ENCODE results near the gene SNX24. TPM values are rescaled to one million over a fixed set of nuclear protein-coding genes. Genes with fewer than 3 reads are reported as not detected.
A peak's percentile ranks its signal among the peaks of the same experiment; 100 is the strongest.
"Not testable (repeated sequence)": the region's sequence is repeated elsewhere in the genome, so short reads cannot be mapped to it uniquely, and the experiment has no call there.

SNX24 gene
- total and polyA plus RNA-seq, 4 donors = 15.0 to 39.4 (median 24.4) TPM

GRCh38 chr5:122908108-122908507 is 62.7 kb downstream of the SNX24 start:
- DNase-seq (no peak), ATAC-seq (ENCODE audit: insufficient read depth, low FRiP score) (no peak)
- Histone ChIP-seq H3K27ac (ENCODE audit: low read depth in 1 of 2, low read length in 1 of 2) (no peak overlapping the region), H3K36me3 (ENCODE audit: control insufficient read depth in 4 of 4, insufficient read depth in 4 of 4, low read length in 4 of 4) (no peaks in the 10 kb centered on the region), H3K9ac (ENCODE audit: insufficient read depth in 1 of 2, low read length in 2 of 2) (no peak overlapping the region), H3K4me3 (no peak overlapping the region), H3K9me3 (ENCODE audit: control insufficient read depth in 4 of 4, insufficient read depth in 3 of 4, low read length in 3 of 4) (no peaks in the 10 kb centered on the region), H3K4me1 (ENCODE audit: control insufficient read depth in 5 of 5, insufficient read depth in 5 of 5, low read length in 5 of 5) (peaks cover 0 to 7% (median 0%) of the 10 kb centered on the region in 5 donors), H3K27me3 (ENCODE audit: control insufficient read depth in 3 of 3, insufficient read depth in 3 of 3, low read length in 2 of 3) (no peaks in the 10 kb centered on the region)
- no peak for TF ChIP-seq CTCF (IDR thresholded peaks at IDR 0.05; ENCODE audit: control extremely low read depth, extremely low read depth)
- WGBS, 2 donors = 86 to 90% methylated on average over 6 of the region's 6 CpGs

- no peak overlapping the region for H3K9ac ChIP-seq (ENCODE audit: insufficient read depth in 1 of 2, low read length in 2 of 2)
- DNase-seq (peak in 1 of 3 donors; percentile 14), ATAC-seq (ENCODE audit: insufficient read depth, low FRiP score) (peak; percentile 89)
- peaks cover 0 to 7% (median 0%) of the 10 kb centered on the region in 5 donors for H3K4me1 ChIP-seq (ENCODE audit: control insufficient read depth in 5 of 5, insufficient read depth in 5 of 5, low read length in 5 of 5)
- H3K27me3 ChIP-seq (ENCODE audit: control insufficient read depth in 3 of 3, insufficient read depth in 3 of 3, low read length in 2 of 3) = no peaks in the 10 kb centered on the region
- no peaks in the 10 kb centered on the region for H3K36me3 ChIP-seq (ENCODE audit: control insufficient read depth in 4 of 4, insufficient read depth in 4 of 4, low read length in 4 of 4)
- WGBS, 2 donors = 74 to 89% methylated on average over 6 of the region's 6 CpGs
- no peak for TF ChIP-seq CTCF (IDR thresholded peaks at IDR 0.05; ENCODE audit: control extremely low read depth, extremely low read depth)
- H3K4me3 ChIP-seq = no peak overlapping the region
- H3K9me3 ChIP-seq (ENCODE audit: control insufficient read depth in 4 of 4, insufficient read depth in 3 of 4, low read length in 3 of 4) = no peaks in the 10 kb centered on the region
- no peak overlapping the region for H3K27ac ChIP-seq (ENCODE audit: low read depth in 1 of 2, low read length in 1 of 2)
Measured at GRCh38 chr5:122908662-122909061, 63.2 kb downstream of the SNX24 start.

- Histone ChIP-seq H3K9ac (ENCODE audit: insufficient read depth in 1 of 2, low read length in 2 of 2) (no peak overlapping the region), H3K9me3 (ENCODE audit: control insufficient read depth in 4 of 4, insufficient read depth in 3 of 4, low read length in 3 of 4) (no peaks in the 10 kb centered on the region), H3K27ac (ENCODE audit: low read depth in 1 of 2, low read length in 1 of 2) (no peak overlapping the region), H3K4me1 (ENCODE audit: control insufficient read depth in 5 of 5, insufficient read depth in 5 of 5, low read length in 5 of 5) (peaks cover 0 to 7% (median 0%) of the 10 kb centered on the region in 5 donors), H3K36me3 (ENCODE audit: control insufficient read depth in 4 of 4, insufficient read depth in 4 of 4, low read length in 4 of 4) (no peaks in the 10 kb centered on the region), H3K27me3 (ENCODE audit: control insufficient read depth in 3 of 3, insufficient read depth in 3 of 3, low read length in 2 of 3) (no peaks in the 10 kb centered on the region), H3K4me3 (no peak overlapping the region)
- ATAC-seq (ENCODE audit: insufficient read depth, low FRiP score) (no peak), DNase-seq (no peak)
- 89 to 90% methylated on average over 5 of the region's 5 CpGs for WGBS, 2 donors
- no peak for TF ChIP-seq CTCF (IDR thresholded peaks at IDR 0.05; ENCODE audit: control extremely low read depth, extremely low read depth)
Measured at GRCh38 chr5:122909470-122910100, 64.2 kb downstream of the SNX24 start.

GRCh38 chr5:122913436-122913835 is 68.0 kb downstream of the SNX24 start:
- 96 to 97% methylated on average over 16 to 20 of the region's 20 CpGs for WGBS, 2 donors
- H3K27me3 ChIP-seq (ENCODE audit: control insufficient read depth in 3 of 3, insufficient read depth in 3 of 3, low read length in 2 of 3); ATAC-seq (ENCODE audit: insufficient read depth, low FRiP score); H3K4me1 ChIP-seq (ENCODE audit: control insufficient read depth in 5 of 5, insufficient read depth in 5 of 5, low read length in 5 of 5); H3K9ac ChIP-seq (ENCODE audit: insufficient read depth in 1 of 2, low read length in 2 of 2); H3K4me3 ChIP-seq; H3K9me3 ChIP-seq (ENCODE audit: control insufficient read depth in 4 of 4, insufficient read depth in 3 of 4, low read length in 3 of 4); DNase-seq; H3K36me3 ChIP-seq (ENCODE audit: control insufficient read depth in 4 of 4, insufficient read depth in 4 of 4, low read length in 4 of 4); H3K27ac ChIP-seq (ENCODE audit: low read depth in 1 of 2, low read length in 1 of 2): not testable (repeated sequence)
